GM18499 (cell line): ENCODE measurements around the gene TALDO1.
A peak's percentile ranks its signal among the peaks of the same experiment; 100 is the strongest.

Source experiments
- ATAC-seq: cut with Tn5 transposase; IDR thresholded peaks from one replicate; pipeline ENCODE4 v1.9.1; 2021; ENCODE audit warnings: moderate number of reproducible peaks; ENCODE audit not compliant: insufficient read depth, unreplicated experiment

Gene TALDO1

GRCh38 chr11:747158-748006, at the start of gene TALDO1:
TSS of gene TALDO1 (plus strand) at chr11:747464. CDS start at chr11:747482, 18 bp downstream.
- ATAC-seq, result peak; percentile 48

- no peak for ATAC-seq
Observed at GRCh38 chr11:697811-698311, 49.4 kb upstream of the TALDO1 start.

DNA sequence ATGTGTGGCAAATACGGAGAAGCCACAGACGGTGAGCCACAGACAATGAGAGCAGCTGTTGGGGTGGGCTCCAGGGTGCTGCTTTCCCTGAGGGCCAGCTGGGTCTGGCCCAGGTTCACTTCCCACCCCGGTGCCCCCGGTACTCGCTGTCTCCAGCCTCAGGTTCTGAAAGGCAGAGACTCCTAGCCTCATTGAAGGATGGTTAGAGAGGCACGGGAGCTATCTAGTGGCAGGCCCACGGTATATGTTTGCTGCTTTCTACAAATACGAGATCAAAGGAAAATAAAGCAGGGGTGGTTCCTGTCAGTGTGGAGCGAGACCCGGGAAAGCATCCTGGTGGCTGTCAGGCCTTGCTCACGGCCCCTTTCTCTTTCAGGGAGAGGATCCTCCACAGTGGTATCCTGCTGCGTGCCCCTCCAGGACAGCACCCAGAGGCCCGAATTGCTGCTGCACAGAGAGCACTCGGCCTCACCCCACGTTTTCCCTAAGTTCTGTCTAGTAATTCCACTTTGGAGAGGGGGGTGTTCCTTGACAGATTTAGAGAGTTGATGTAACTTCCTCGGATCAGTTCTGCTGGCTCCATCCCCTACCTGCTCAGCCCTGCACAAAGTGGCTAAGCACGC, 48.7 kb upstream of the TALDO1 start:
- no peak for ATAC-seq

DNA sequence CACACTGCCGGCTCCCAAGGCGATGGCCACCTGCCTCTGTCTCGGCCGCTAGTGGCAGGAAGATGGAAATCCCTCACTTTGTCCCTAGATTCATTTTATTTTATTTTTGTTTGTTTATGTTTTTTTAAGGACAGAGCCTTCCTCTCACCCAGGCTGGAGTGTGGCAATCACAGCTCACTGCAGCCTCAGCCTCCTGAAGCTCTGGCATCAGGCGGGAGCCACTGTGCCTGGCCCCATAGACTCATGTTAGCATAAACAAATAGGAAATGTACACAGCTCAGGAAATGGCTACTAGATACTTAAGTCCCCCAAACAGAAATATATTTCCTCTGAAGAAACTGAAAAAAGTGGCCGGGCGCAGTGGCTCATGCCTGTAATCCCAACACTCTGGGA, 48.2 kb upstream of the TALDO1 start:
- ATAC-seq, result no peak

- no peak for ATAC-seq
Observed at GRCh38 chr11:699753-700152, 47.5 kb upstream of the TALDO1 start.

DNA sequence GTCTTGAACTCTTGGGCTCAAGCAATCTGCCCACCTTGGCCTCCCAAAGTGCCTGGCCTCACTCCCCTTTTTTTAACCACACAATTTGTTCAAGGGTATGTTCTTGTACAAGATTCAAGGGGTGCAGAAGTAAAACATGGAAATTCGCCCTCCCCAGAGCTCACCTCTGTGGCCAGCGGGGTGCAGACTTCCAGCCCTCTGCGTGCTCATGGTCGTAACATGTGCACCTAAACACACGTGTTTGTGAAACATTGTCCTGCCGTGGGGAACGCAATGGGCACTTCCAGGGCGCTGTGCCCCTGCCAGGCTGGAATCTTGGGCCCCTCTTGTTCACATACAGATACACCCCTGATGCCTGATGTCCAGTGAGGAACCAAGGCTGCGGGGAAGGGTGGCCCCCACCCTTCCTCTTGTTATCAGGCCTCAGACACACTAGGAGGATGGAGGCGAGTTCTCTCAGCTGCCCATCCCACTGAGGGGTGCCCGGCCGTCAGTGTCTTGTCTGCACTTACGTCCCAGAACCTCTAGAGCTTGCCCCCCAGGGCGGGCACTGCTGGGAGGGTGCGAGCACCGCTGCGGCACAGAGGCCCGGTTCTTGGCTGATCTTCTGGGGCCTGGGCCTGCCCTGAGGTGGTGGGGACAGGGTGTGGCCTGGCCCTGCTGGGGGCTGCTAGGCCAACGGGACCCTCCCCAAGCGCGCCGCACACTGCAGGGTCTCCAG, 45.4 kb upstream of the TALDO1 start:
- no peak for ATAC-seq

DNA sequence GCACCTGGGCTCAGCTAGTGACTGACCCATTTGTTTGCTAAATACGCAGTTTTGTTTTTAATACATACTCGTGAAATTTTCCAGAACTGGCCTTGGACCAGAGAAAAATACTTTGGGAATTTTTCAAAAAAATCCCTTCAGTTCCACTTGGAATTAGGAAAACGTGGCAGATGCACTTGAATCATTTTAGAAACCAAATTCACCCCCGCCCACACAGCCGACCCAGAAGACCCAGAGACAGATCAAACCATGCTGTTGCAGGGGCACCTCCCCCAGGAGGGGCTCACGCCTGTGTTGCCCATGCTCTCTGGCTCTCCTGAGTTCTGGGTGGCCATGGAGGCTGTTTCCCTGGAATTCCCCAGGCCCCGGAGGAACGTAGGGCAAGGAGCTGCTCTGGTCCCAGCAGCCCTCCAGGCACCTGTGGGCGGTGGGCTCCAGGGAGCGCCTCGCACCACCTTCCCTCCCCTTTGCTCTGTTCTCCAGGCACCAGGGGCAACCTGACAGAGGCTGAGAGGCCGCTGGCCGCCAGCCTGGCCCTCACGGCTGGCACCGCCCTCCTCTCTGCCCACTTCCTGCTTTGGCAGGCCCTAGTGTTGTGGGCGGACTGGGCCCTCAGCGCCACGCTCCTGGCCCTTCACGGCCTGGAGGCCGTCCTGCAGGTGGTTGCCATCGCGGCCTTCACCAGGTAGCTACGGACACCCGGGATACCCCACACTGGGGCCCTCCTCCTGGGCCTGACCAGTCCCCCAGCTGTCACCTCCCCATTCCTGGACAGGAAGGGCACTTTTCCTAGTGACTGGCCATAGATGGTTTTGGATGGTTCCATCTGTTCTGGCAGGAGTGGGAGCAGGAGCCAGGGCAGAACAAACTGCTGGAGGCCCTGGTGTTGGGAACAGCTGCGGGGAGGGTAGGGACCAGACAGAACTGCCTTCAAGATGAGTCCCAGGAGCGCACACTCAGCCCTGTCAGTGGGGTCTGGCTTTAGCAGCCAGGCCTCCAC, 44.5 kb upstream of the TALDO1 start:
- ATAC-seq, result no peak

DNA sequence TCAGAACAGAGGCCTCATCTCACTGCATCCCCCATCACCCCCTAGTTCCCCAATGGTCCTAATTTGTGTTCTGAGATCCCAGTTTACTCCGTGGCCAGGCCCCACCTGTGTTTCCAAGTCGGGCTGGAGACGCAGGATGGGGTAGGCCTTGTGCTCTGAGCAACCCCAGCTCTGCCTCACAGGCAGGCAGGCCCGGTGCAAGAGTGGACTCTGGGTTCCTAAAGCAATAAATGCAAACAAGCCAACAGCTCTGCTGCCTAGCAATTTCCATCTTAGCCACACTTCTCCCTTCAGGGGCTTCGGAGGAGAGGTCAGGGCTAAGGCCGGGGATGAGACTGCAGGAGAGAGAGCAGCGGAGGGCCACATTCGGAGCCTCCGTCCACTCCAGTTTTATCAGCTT, 43.8 kb upstream of the TALDO1 start:
- no peak for ATAC-seq

GRCh38 chr11:704228-704674, 43.0 kb upstream of the TALDO1 start:
- no peak for ATAC-seq

GRCh38 chr11:704781-705645, 42.3 kb upstream of the TALDO1 start:
- no peak for ATAC-seq

- no peak for ATAC-seq
Observed at GRCh38 chr11:705646-706438, 41.4 kb upstream of the TALDO1 start, which contains the start of gene EPS8L2. TSS of gene EPS8L2 (plus strand) at chr11:706231. CDS start at chr11:709408, 3,177 bp downstream.

DNA sequence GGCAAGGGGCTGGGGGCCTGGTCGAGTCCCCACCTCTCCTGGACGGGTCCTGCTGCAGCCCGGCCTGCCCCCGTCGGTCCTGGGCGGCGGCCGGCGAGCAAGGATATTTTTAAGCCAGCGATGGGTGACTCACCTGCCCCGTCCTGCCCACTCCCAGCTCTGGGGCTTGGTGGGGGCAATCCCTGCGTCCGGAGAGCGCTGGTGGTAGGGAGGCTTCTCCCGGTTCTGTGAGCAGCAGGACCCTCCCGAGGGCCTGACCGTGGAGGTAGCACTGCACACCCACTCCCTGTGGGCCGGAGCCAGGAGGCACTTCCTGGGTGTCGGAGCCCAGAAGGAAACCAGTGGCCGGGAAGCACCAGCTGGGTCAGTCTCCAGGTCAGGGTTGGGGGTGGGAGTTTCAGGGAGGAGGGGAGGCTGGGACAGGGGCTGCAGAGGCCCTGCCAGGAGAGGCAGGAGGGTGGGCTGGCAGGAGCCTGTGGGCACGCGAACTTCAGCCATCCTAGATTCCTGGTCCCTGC, 40.8 kb upstream of the TALDO1 start:
- ATAC-seq, result no peak

- no peak for ATAC-seq
Observed at GRCh38 chr11:706957-707816, 40.1 kb upstream of the TALDO1 start.

- no peak for ATAC-seq
Observed at GRCh38 chr11:707817-708420, 39.3 kb upstream of the TALDO1 start.

- no peak for ATAC-seq
Observed at GRCh38 chr11:708511-708910, 38.8 kb upstream of the TALDO1 start.
